OCI-LY7 (cell line): ENCODE data around the gene EXOSC10. TPM values are rescaled to one million over a fixed set of nuclear protein-coding genes. Genes with fewer than 3 reads are reported as not detected.
"Not testable (repeated sequence)": the region's sequence is repeated elsewhere in the genome, so short reads cannot be mapped to it uniquely, and the experiment has no call there.

Experiments used
- BruUV-seq: library from RNA; stranded (reverse); fragments of 400-500 nt; replicated peaks from 2 replicates; lab custom pipeline; 2021; lab: Mats Ljungman, UMichigan
- CTCF ChIA-PET: fragments of 300-600 bp; sonication (Branson Sonifier 250); formaldehyde crosslinking; loops from one replicate; lab custom pipeline; 2022; ENCODE audit warnings: antibody characterized with exemption; ENCODE audit not compliant: unreplicated experiment; lab: Charles Lee
- POLR2A ChIA-PET: fragments of 300-600 bp; sonication (Branson Sonifier 250); formaldehyde crosslinking; loops from one replicate; lab custom pipeline; 2022; ENCODE audit warnings: antibody characterized with exemption; lab: Charles Lee
- DNase-seq: peaks from one replicate; pipeline ENCODE4 v3.0.0-alpha.2; 2015; ENCODE audit warnings: low spot score
- H2AFZ ChIP-seq: fragments of 200-600 bp; sonication (generic), shearing (Covaris generic); 2 replicates; pipeline ENCODE4 v1.6.1; 2014; ENCODE audit warnings: mild to moderate bottlenecking, antibody characterized with exemption, low read length, moderate library complexity
- H3K27ac ChIP-seq: fragments of 200-600 bp; sonication (generic); 2 replicates; pipeline ENCODE4 v1.5.1; 2014; ENCODE audit warnings: mixed run types, low read depth, mild to moderate bottlenecking, moderate library complexity, low read length, inconsistent platforms; ENCODE audit not compliant: poor library complexity, severe bottlenecking
- H3K36me3 ChIP-seq: fragments of 200-600 bp; sonication (generic); 2 replicates; pipeline ENCODE4 v1.6.1; 2014; ENCODE audit warnings: mild to moderate bottlenecking, antibody characterized with exemption, low read length, moderate library complexity, mixed read lengths; ENCODE audit not compliant: insufficient read depth
- H3K4me1 ChIP-seq: fragments of 200-600 bp; sonication (generic); 2 replicates; pipeline ENCODE4 v1.5.1; 2014; ENCODE audit warnings: mild to moderate bottlenecking, low read length; ENCODE audit not compliant: insufficient read depth, poor library complexity, severe bottlenecking
- H3K4me2 ChIP-seq: fragments of 200-600 bp; sonication (generic); 2 replicates; pipeline ENCODE4 v1.6.1; 2014; ENCODE audit warnings: mild to moderate bottlenecking, low read length
- H3K4me3 ChIP-seq: fragments of 200-600 bp; sonication (generic); 2 replicates; pipeline ENCODE4 v1.5.1; 2014; ENCODE audit warnings: mild to moderate bottlenecking, low read depth, low read length; ENCODE audit not compliant: poor library complexity, severe bottlenecking
- H3K79me2 ChIP-seq: fragments of 200-600 bp; sonication (generic); 2 replicates; pipeline ENCODE4 v1.6.1; 2016; ENCODE audit warnings: low read depth, mild to moderate bottlenecking, low read length, moderate library complexity, mixed read lengths; ENCODE audit not compliant: insufficient read depth
- H3K9me2 ChIP-seq: fragments of 200-600 bp; sonication (generic); 2 replicates; pipeline ENCODE4 v1.6.1; 2016; ENCODE audit warnings: mild to moderate bottlenecking, low read length, mixed read lengths; ENCODE audit not compliant: insufficient read depth
- H3K9me3 ChIP-seq: fragments of 200-600 bp; sonication (generic); 2 replicates; pipeline ENCODE4 v1.6.1; 2014; ENCODE audit warnings: mild to moderate bottlenecking, mixed run types, low read length, mixed read lengths
- H4K20me1 ChIP-seq: fragments of 200-600 bp; sonication (generic); 2 replicates; pipeline ENCODE4 v1.6.1; 2014; ENCODE audit warnings: mild to moderate bottlenecking, antibody characterized with exemption, low read length, moderate library complexity, mixed read lengths; ENCODE audit not compliant: insufficient read depth
- CTCF ChIP-seq: fragments of 200-600 bp; sonication (generic); conservative IDR thresholded peaks from 2 replicates; pipeline ENCODE4 v1.5.1; 2014; ENCODE audit warnings: mild to moderate bottlenecking, antibody characterized with exemption, low read length, moderate library complexity, mixed read lengths
- EZH2phosphoT487 ChIP-seq: fragments of 200-600 bp; sonication (generic); IDR thresholded peaks from 2 replicates; pipeline ENCODE4 v1.6.1; 2018; ENCODE audit warnings: low read depth, borderline replicate concordance, mild to moderate bottlenecking, mixed run types, antibody characterized with exemption, low read length, moderate library complexity, mixed read lengths
- intact Hi-C: fragments of 100-400 bp; cut with micrococcal nuclease; formaldehyde crosslinking; loops from one replicate; pipeline ENCODE4 v1.10.0; 2022; ENCODE audit not compliant: unreplicated experiment
- total RNA-seq, 2 experiments: library from RNA; depleted of rRNA in 1 of 2; stranded (reverse); fragments of >200 nt in 1 of 2; shearing (Covaris generic) in 1 of 2; gene quantifications; 2 replicates each; pipeline ENCODE4 v1.2.3, GENCODE V29; 2014 to 2022

Gene EXOSC10
- total RNA-seq, 2 experiments from 2014 or later, result 75.1 to 91.9 TPM

DNA sequence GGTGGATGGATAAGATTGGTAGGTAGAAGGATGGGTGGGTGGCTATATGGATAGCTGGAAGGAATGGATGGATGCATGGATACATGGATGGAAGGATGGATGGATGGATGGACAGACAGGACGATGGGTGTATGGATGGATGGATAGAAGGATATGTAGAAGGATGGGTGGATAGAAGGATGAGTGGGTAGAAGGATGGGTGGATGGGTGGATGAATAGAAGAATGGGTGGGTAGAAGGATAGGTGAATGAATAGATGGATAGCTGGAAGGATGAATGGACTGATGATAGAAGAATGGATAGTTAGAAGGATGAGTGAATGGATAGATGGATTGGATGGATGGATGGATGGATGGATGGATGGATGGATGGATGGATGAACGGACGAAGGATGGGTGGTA, 57.6 kb downstream of the EXOSC10 start:
- Histone ChIP-seq H3K4me1 (peaks cover 4% of the 10 kb centered on the region), H4K20me1 (no peaks in the 10 kb centered on the region), H3K36me3 (no peaks in the 10 kb centered on the region), H3K79me2 (no peaks in the 10 kb centered on the region), H3K4me3 (no peak overlapping the region), H2AFZ (no peak overlapping the region), H3K9me2 (no peaks in the 10 kb centered on the region), H3K9me3 (no peaks in the 10 kb centered on the region), H3K27ac (no peak overlapping the region), H3K4me2 (no peak overlapping the region)
- POLR2A ChIA-PET, result interaction anchor here (0.7 kb wide), 1 partner anchor 12 kb away, joined by 3 read pairs; no protein-coding TSS in a partner anchor
- DNase-seq, result no peak
- no TSS peak for BruUV-seq
- no peak for TF ChIP-seq CTCF
- TF ChIP-seq EZH2phosphoT487, result no peak
- CTCF ChIA-PET, result no interaction called here
- intact Hi-C loops, result no loop called here

GRCh38 chr1:11041048-11041447, 58.6 kb downstream of the EXOSC10 start:
- no peak overlapping the region for H3K27ac ChIP-seq
- H3K79me2 ChIP-seq, result no peaks in the 10 kb centered on the region
- POLR2A ChIA-PET, result no interaction called here
- no peaks in the 10 kb centered on the region for H3K9me3 ChIP-seq
- DNase-seq, result no peak
- H3K36me3 ChIP-seq, result no peaks in the 10 kb centered on the region
- intact Hi-C loops, result no loop called here
- no peaks in the 10 kb centered on the region for H3K9me2 ChIP-seq
- no peak overlapping the region for H3K4me3 ChIP-seq
- CTCF ChIA-PET, result no interaction called here
- TF ChIP-seq EZH2phosphoT487 (no peak), CTCF (no peak)
- no peaks in the 10 kb centered on the region for H4K20me1 ChIP-seq
- H3K4me2 ChIP-seq, result no peak overlapping the region
- BruUV-seq, result no TSS peak
- peaks cover 4% of the 10 kb centered on the region for H3K4me1 ChIP-seq
- H2AFZ ChIP-seq, result no peak overlapping the region

GRCh38 chr1:11040105-11040429, 59.6 kb downstream of the EXOSC10 start:
- H3K4me2 ChIP-seq, H3K36me3 ChIP-seq, H3K79me2 ChIP-seq, H3K4me1 ChIP-seq, DNase-seq, BruUV-seq, H4K20me1 ChIP-seq, H2AFZ ChIP-seq, H3K4me3 ChIP-seq, H3K9me3 ChIP-seq, H3K9me2 ChIP-seq, CTCF ChIA-PET, H3K27ac ChIP-seq, intact Hi-C loops: not testable (repeated sequence)
- POLR2A ChIA-PET, result interaction anchor here (0.6 kb wide), 1 partner anchor 141 kb away, joined by 4 read pairs; no protein-coding TSS in a partner anchor
